ACHN (cell line): ENCODE results near the gene MROH2A.
"Not testable (repeated sequence)": the region's sequence is repeated elsewhere in the genome, so short reads cannot be mapped to it uniquely, and the experiment has no call there.

Experiments
- DNase-seq: peaks from one replicate; pipeline ENCODE4 v3.0.0-alpha.2; 2015
- in situ Hi-C: cut with HindIII; loops from 2 replicates; pipeline ENCODE4 v1.10.0; 2017; ENCODE audit warnings: low sequenced_read_pairs, low pct_ligation_motif_present, low pct_unique_long_range_greater_than_20kb

MROH2A gene, protein sequence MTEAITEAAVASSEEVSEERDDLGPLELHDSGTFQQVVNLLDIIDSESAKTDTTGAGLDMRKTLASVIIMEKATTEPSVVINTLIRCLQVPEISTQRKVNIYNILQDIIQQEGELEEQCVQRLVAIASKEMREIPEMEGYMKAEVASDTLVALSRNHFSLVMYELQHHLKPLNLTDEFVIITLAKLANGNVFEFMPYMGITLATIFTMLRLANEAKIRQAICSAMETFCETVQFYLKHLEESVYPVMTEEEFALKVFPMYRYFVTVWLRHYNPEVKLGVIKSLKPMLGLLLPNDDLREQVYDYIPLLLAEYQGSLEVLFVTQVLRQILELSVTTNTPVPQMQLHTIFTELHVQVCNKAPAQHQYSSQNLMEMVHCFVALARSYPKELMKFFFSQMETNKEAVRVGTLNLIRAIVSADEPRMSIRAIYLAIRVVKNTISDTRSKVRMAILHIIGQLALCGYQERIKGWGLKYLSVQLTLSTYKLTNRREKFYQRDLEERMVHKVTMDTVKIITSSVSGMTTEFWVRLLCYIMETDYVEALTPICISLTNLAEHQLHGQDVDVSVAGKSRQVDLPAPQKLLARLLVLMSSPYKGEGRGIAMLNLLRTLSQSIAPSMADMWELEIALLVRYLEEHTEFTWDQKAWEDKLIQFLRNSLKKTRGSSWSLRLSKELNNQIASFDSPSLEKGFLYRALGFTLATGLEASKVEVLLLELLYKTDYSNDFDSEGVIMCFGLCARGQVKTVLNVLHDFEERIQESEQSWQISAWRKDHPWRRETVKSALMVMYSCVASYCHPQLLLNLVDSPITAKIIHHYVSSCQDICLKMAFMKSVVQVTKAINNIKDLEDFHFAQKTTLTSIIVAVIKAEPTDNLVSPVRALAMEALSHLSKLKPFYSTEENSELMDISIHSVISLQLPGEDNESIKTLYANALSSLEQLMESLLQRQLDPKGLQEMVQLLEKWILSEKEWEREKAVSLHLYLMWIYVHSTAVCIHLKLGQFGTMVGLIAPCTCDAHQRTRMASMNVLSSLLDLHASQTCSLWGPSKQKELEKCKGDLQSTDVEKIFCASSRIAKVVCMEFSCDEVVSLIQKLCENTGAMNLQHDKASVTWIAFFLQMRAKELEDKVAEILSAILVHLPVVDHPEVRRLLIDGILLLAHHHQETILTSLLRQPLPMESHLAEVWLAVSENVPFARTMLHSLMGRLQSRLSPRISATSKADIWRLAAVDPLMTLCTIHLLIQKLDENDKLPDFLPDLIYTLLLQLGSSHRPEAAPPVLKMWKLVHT (N-terminal part only)

GRCh38 chr2:233778030-233778429 lies at the start of gene MROH2A:
MROH2A (plus strand) TSS chr2:233778330; CDS start chr2:233779359, 1,029 bp downstream.
- in situ Hi-C loops = no loop called here
- DNase-seq = no peak

DNA sequence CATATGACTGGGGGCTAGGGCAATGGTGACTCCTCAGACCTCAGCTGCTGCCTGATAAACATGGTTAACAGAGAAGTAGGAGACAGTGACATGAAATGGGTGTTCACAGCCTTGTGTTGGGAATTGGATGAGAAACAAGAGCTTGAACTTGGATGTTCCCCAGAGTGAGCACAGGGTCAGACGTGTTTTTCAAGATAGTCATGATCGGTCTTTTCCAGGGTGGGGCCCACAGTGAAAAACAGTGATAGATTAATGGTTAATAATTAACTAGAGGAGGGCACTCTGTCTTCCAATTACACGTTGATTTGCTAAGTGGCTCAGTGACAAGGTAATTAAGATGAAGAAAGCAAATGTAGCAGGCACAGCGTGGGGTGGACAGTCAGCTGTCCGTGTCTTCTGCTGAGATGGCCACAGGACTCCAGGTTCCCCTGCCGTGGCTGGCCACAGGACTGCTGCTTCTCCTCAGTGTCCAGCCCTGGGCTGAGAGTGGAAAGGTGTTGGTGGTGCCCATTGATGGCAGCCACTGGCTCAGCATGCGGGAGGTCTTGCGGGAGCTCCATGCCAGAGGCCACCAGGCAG lies 49.3 kb upstream of the MROH2A start, which contains the start of gene UGT1A3:
UGT1A3 (plus strand) TSS at position 320 of the 579 bp plus-strand sequence; CDS start at position 405, 85 bp downstream.
- in situ Hi-C loops = no loop called here
- DNase-seq = no peak

GRCh38 chr2:233736868-233737653 lies 41.1 kb upstream of the MROH2A start:
- in situ Hi-C loops, DNase-seq: not testable (repeated sequence)

GRCh38 chr2:233740870-233741269 lies 37.3 kb upstream of the MROH2A start:
- in situ Hi-C loops = no loop called here
- DNase-seq = no peak

DNA sequence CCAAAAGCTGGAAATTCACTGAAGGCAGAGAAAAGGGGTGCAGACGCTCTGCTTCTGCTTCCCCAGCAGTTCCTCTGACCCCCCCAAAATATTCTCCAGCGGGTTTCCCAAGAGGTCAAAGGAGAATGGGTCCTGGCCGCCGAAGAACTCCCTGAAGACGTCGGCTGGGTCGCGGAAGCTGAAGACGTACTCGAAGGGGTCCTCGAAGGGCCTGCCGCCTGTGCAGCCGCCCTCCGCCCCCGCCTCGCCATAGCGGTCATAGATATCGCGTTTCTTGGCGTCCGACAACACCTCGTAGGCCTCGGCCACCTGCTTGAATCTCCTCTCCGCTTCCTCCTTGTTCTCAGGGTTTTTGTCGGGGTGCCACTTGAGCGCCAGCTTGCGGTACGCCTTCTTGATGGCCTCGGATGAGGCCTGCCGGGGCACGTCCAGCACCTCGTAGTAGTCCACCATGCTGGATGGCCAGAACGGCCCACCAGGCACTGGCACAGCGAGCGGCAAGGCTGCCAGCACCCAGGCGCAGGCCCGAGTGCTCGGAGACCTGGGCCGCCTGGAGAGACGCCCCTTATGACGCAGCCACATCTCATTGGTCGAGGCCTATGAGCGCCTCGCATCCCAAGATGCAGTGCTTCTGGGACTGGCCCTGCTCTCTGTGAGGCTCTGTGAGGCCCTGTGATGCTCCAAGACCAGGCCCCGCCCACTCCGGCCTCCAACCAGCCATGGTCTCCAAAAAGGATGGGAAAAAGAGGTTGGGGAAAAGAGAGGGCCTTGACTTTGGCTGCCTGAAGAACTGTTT lies 34.5 kb upstream of the MROH2A start:
- in situ Hi-C loops = no loop called here

DNA sequence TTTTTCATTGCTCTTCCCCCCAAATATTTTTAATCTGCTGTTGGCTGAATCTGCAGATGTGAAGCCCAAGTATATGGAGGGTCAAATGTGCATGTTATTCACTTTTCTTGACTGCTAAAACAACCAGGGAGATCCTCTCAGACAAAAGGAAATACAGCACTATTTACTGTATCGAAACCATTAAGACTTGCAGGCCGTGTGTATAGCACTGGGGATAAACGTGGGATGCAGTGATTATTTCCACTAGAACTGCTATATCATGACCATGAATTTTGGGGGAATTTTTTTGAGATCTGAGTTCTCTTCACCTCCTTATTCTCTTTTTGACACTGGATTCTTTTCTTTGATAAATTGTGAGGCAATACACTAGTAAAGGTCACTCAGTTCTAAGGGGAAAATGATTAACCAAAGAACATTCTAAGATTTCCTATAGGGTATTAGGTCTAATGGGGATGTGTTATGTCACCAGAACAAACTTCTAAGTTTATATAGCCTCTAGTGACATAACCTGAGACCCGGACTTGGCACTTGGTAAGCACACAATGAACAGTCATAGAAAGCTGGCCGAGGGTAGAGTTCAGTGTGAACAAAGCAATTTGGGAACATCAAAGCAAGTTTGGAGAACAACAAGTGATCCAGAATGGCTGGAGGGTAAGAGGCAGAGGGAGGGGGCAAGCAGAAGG lies 32.9 kb upstream of the MROH2A start:
- in situ Hi-C loops = no loop called here
- DNase-seq = no peak

More for the DNA sequence above, 34.5 kb upstream of the MROH2A start:
- DNase-seq = no peak

DNA sequence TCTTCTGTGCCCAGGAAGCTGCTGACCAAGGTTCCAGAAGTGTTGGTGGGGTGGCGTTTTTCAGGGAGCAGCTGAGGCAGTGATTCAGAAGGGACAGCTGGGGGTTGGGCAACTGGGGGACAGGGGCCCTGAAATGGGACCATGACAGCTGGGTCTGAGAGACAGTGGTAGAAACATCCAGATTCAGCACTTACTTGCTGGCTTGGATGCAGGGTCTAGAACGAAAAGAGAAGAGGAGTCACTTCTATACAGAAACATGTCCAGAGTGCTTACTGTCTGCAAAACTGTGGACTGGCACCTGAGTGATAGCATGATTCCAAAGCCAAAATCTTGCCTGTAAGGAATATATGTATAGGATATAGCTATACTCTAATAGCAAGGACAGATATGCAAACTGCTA lies 32.3 kb upstream of the MROH2A start:
- DNase-seq, in situ Hi-C loops: not testable (repeated sequence)

GRCh38 chr2:233746475-233747282 lies 31.5 kb upstream of the MROH2A start:
- no peak for DNase-seq
- in situ Hi-C loops = no loop called here

DNA sequence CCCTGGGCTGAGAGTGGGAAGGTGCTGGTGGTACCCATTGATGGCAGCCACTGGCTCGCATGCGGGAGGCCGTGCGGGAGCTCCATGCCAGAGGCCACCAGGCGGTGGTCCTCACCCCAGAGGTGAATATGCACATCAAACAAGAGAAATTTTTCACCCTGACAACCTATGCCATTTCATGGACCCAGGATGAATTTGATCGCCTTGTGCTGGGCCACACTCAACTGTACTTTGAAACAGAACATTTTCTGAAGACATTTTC lies 30.9 kb upstream of the MROH2A start:
- in situ Hi-C loops = no loop called here
- DNase-seq = no peak

DNA sequence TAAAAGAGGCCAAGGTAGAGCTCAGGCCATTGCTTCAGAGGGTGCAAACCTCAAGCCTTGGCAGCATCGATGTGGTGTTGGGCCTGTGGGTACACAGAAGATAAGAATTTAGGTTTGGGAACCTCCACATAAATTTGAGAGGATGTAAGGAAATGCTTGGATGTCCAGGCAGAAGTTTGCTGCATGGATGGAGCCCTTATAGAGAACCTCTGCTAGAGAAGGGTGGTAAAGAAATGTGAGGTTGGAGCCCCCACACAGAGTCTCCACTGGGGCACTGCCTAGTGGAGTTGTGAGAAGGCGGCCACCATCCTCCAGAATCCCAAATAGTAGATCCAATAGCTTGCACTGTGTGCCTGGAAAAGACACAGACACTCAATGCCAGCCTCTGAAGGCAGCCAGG lies 27.4 kb upstream of the MROH2A start:
- in situ Hi-C loops, DNase-seq: not testable (repeated sequence)

- DNase-seq, in situ Hi-C loops: not testable (repeated sequence)
These were observed 26.7 kb upstream of the MROH2A start for GRCh38 chr2:233751212-233752009.

- in situ Hi-C loops = no loop called here
These were observed 23.1 kb upstream of the MROH2A start for GRCh38 chr2:233754872-233755611.

GRCh38 chr2:233756429-233757081 lies 21.6 kb upstream of the MROH2A start:
- DNase-seq = no peak
- in situ Hi-C loops = no loop called here

More at GRCh38 chr2:233754872-233755611, 23.1 kb upstream of the MROH2A start:
- DNase-seq = no peak

- in situ Hi-C loops = no loop called here
- DNase-seq = no peak
These were observed 20.0 kb upstream of the MROH2A start for GRCh38 chr2:233758141-233758540.
